Liver (tissue), 3 donors: ENCODE results near the gene DGKQ.

Experiments
- CTCF ChIP-seq: fragments of 150-350 bp; IDR thresholded peaks from 2 replicates; pipeline ENCODE4 v1.5.1; 2017; ENCODE audit warnings: improper control_type of control experiment, low read depth, low read length; ENCODE audit not compliant: missing input control
- JUND ChIP-seq, 2 donors: IDR thresholded peaks; 2 replicates each; pipeline ENCODE4 v1.6.1; 2016; ENCODE audit warnings: antibody characterized with exemption in 2 of 2
- MAX ChIP-seq: IDR thresholded peaks from 2 replicates; pipeline ENCODE4 v1.6.1; 2016; ENCODE audit warnings: antibody characterized with exemption
- RAD21 ChIP-seq, 2 donors: IDR thresholded peaks; 2 replicates each; pipeline ENCODE4 v1.6.1; 2016; ENCODE audit warnings: antibody characterized with exemption in 2 of 2, mild to moderate bottlenecking in 2 of 2
- RXRA ChIP-seq, 2 donors: IDR thresholded peaks; 2 replicates each; pipeline ENCODE4 v1.6.1; 2017 to 2018; ENCODE audit warnings: antibody characterized with exemption in 2 of 2, mild to moderate bottlenecking in 1 of 2
- SP1 ChIP-seq: IDR thresholded peaks from 2 replicates; pipeline ENCODE4 v1.6.1; 2018; ENCODE audit warnings: antibody characterized with exemption, mild to moderate bottlenecking
- TAF1 ChIP-seq: conservative IDR thresholded peaks from 2 replicates; pipeline ENCODE4 v1.6.1; 2016; ENCODE audit warnings: antibody characterized with exemption, mild to moderate bottlenecking
- ZBTB33 ChIP-seq: IDR thresholded peaks from 2 replicates; pipeline ENCODE4 v1.6.1; 2016; ENCODE audit warnings: antibody characterized with exemption
- TF ChIP-seq, protein P1 (sequence below): IDR thresholded peaks from 2 replicates; pipeline ENCODE4 v1.6.1; 2016; ENCODE audit warnings: antibody characterized with exemption, mild to moderate bottlenecking
- donor health status: healthy.
- donor health status: healthy.

- TF ChIP-seq RAD21 (IDR thresholded peaks at IDR 0.05) (no peak), CTCF (no peak), RXRA (IDR thresholded peaks at IDR 0.05) (no peak), MAX (no peak), ZBTB33 (no peak), SP1 (no peak), TAF1 (no peak), JUND (IDR thresholded peaks at IDR 0.05) (no peak)
- TF ChIP-seq, protein P1, sequence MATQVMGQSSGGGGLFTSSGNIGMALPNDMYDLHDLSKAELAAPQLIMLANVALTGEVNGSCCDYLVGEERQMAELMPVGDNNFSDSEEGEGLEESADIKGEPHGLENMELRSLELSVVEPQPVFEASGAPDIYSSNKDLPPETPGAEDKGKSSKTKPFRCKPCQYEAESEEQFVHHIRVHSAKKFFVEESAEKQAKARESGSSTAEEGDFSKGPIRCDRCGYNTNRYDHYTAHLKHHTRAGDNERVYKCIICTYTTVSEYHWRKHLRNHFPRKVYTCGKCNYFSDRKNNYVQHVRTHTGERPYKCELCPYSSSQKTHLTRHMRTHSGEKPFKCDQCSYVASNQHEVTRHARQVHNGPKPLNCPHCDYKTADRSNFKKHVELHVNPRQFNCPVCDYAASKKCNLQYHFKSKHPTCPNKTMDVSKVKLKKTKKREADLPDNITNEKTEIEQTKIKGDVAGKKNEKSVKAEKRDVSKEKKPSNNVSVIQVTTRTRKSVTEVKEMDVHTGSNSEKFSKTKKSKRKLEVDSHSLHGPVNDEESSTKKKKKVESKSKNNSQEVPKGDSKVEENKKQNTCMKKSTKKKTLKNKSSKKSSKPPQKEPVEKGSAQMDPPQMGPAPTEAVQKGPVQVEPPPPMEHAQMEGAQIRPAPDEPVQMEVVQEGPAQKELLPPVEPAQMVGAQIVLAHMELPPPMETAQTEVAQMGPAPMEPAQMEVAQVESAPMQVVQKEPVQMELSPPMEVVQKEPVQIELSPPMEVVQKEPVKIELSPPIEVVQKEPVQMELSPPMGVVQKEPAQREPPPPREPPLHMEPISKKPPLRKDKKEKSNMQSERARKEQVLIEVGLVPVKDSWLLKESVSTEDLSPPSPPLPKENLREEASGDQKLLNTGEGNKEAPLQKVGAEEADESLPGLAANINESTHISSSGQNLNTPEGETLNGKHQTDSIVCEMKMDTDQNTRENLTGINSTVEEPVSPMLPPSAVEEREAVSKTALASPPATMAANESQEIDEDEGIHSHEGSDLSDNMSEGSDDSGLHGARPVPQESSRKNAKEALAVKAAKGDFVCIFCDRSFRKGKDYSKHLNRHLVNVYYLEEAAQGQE: no peak
Observed at GRCh38 chr4:987624-988513, 14.5 kb upstream of the DGKQ start.
